Effector memory CD4-positive, alpha-beta T cell (primary cell): ENCODE results near the gene TTC32.
A peak's percentile ranks its signal among the peaks of the same experiment; 100 is the strongest.

Source experiments
- DNase-seq, 3 donors: peaks; one replicate each; pipeline ENCODE4 v3.0.0-alpha.2; 2020
- H3K27ac ChIP-seq: 2 replicates; pipeline ENCODE4 v1.7.0; 2013; ENCODE audit warnings: mild to moderate bottlenecking, low read length, moderate library complexity; ENCODE audit not compliant: insufficient read depth, poor library complexity, severe bottlenecking
- H3K27me3 ChIP-seq: replicated peaks from 2 replicates; pipeline ENCODE4 v1.7.0; 2013; ENCODE audit warnings: mild to moderate bottlenecking, low read length; ENCODE audit not compliant: insufficient read depth, control insufficient read depth, poor library complexity, severe bottlenecking
- H3K36me3 ChIP-seq: 2 replicates; pipeline ENCODE4 v1.7.0; 2013; ENCODE audit warnings: mild to moderate bottlenecking, low read length, moderate library complexity; ENCODE audit not compliant: control insufficient read depth, insufficient read depth
- H3K4me1 ChIP-seq: 2 replicates; pipeline ENCODE4 v1.7.0; 2013; ENCODE audit warnings: low read length, mild to moderate bottlenecking; ENCODE audit not compliant: control insufficient read depth, insufficient read depth, poor library complexity, severe bottlenecking
- H3K4me3 ChIP-seq: 2 replicates; pipeline ENCODE4 v1.7.0; 2013; ENCODE audit warnings: low read length, low read depth, mild to moderate bottlenecking; ENCODE audit not compliant: insufficient read depth, poor library complexity, severe bottlenecking
- H3K9me3 ChIP-seq: 2 replicates; pipeline ENCODE4 v1.7.0; 2013; ENCODE audit warnings: mild to moderate bottlenecking, low read length, moderate library complexity; ENCODE audit not compliant: control insufficient read depth
- total RNA-seq, 3 donors: gene quantifications; one replicate each; lab custom pipeline; 2026; lab: John Stamatoyannopoulos, UW

Gene TTC32
- 21.8 to 26.5 (median 22.8) reads per million in 3 donors for total RNA-seq

DNA sequence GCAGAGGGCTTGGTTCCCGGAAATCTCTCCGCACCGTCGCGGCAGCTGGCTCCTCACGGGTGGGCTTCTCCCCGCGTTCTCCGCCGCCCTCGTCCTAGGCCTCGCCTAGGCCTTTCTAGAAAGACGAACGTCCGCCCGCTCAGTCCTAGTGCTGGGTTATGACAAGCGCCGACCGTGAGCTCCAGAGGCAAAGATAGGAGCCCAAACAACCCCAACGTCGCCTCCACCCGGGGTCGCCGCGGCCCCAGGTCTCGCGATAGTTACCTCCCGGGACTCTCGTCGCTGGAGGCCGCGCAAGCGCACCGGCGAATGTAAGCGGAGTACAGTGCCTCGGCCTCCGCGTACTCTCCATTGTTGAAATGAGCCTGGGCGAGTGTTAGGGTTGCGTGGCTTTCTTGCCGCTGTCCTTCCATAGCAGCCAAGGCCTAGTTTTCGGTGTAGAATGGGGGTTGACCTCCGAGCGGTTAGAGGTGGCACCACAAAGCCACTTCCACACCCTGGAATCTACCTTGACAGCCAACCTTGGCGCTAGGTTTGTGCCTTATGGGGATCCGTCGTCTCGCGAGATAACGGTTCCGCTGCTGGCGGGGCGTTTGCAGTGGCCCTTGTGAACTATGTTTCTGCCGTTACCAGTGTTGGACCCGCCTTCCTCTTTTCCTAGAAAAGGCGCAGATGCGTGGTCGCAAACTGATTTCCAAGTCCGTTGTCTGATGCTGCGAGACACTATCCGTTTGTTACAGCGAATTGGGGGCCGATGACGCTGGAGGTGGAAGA lies at the start of gene TTC32:
Gene TTC32 (minus strand): TSS at position 542 of the 774 bp plus-strand sequence. CDS start 129 bp downstream, at position 413.
- peak within 1 kb of the TSS; percentile 87 for H3K4me3 ChIP-seq
- no peaks in the 10 kb centered on the region for H3K9me3 ChIP-seq

DNA sequence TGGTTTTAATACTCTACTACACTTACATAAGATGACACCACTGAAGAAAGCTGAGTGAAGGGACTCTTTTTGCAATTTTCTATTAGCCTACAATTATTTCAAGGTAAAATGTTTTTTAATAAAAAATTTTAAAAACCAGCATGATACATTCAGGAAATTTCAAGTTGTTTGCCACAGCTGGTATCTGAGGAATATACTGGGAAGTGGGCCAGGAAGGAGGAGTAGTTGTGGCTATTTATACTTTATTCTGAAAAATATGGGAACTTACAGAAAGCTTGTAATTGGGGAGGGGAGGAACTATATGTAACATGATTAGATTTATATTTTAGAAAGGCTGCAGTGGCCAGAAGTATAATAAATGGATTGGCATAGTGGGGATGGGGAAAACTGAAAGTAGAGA lies 47.3 kb upstream of the TTC32 start:
- no peak overlapping the region for H3K4me3 ChIP-seq
- H3K4me1 ChIP-seq: no peaks in the 10 kb centered on the region
- no peaks in the 10 kb centered on the region for H3K27me3 ChIP-seq
- H3K27ac ChIP-seq: no peak overlapping the region
- no peak for DNase-seq
- H3K36me3 ChIP-seq: no peaks in the 10 kb centered on the region
- no peaks in the 10 kb centered on the region for H3K9me3 ChIP-seq

More for the DNA sequence above, at the start of gene TTC32:
- peak; percentile 83 to 92 (median 91) for DNase-seq
- peak within 1 kb of the TSS; percentile 95 for H3K27ac ChIP-seq
- H3K27me3 ChIP-seq: no peaks in the 10 kb centered on the region
- peaks cover 10% of the 10 kb centered on the region for H3K4me1 ChIP-seq
- H3K36me3 ChIP-seq: no peaks in the 10 kb centered on the region

DNA sequence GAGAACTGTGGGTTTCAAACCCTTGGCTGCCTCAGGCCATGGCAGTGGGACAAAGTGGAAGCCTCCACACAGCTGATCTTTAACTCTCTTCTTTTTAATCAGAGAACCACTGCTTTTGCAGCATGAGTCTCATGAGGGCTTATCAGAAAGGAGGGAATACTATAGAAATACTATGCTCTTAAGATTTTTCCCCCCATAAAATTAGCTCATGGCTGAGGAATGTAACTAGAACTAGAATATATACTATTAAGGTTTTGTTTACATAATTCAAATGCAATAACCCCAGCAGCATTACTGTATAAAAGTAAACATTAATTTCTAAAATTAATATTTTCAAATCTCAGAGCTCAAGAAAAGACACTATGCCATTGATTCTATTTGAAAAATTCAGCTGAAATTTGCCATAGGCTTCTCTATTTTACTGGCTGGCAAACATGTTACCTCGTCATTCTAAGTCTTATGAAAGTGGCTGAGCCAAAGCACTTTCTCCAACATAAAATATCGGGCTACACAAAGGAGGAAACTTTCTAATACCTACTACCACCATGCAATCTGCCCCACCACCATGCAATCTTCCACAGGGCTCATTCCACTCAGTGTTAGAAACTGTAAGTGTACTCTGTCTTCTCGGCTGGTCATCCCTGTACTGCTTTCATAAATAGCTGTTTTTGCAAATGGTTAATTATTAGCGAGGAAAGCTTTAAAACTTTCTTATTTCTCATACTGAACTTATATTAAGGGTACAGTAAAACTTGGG lies 45.6 kb upstream of the TTC32 start:
- DNase-seq: no peak
- Histone ChIP-seq H3K36me3 (no peaks in the 10 kb centered on the region), H3K4me1 (no peaks in the 10 kb centered on the region), H3K27ac (no peak overlapping the region), H3K9me3 (no peaks in the 10 kb centered on the region), H3K27me3 (no peaks in the 10 kb centered on the region), H3K4me3 (no peak overlapping the region)

DNA sequence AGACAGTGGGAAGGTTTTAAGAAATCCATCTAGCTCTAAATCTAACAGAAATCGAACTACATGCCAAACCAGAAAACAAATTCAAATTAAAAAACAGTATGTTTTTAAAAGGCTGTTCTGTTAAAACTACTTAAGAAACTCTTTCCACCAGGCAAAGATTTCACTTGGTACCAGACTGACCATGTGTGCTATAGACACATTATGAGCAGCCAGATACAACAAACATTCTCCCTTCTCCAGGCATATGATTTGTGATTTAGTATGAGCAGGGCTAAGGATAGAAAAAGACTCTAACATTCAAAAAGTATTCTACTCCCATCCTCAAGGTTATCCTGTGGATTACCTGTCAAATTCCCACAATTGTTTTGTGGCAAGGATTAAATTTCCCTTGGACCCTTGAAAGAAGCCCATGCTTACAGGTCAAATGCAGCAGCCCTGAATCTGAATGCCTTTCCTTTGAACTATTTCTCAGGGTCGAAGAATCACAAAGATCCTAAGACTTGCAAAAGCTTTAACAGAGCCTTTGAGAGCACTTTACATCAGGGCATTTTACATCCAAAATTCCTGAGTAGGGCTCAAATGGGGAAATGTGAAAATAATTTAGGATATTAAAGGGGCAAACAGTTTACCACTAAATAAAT lies 42.5 kb upstream of the TTC32 start:
- no peak overlapping the region for H3K4me3 ChIP-seq
- no peaks in the 10 kb centered on the region for H3K27me3 ChIP-seq
- H3K27ac ChIP-seq: no peak overlapping the region
- H3K9me3 ChIP-seq: no peaks in the 10 kb centered on the region
- H3K4me1 ChIP-seq: no peaks in the 10 kb centered on the region
- no peak for DNase-seq
- no peaks in the 10 kb centered on the region for H3K36me3 ChIP-seq

DNA sequence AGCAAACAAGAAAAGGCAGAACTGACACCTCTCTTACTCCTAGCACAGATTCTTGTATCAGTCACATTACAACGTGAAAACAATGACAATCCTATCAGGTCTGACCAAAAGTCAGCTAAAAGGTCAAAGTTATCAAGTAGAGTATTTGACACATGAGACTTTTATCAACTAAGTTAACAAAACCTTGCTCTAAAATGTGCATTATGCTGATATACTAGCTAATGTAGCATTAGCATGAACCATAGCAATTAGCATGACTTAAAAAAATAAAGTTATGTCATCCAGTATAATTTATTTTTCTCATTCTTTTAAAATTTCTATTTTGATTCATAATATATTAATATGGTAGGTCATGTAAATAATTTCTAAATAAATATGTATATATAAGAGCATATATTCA lies 41.4 kb upstream of the TTC32 start:
- DNase-seq: no peak
- Histone ChIP-seq H3K4me3 (no peak overlapping the region), H3K9me3 (no peaks in the 10 kb centered on the region), H3K27ac (no peak overlapping the region), H3K36me3 (no peaks in the 10 kb centered on the region), H3K27me3 (no peaks in the 10 kb centered on the region), H3K4me1 (no peaks in the 10 kb centered on the region)

DNA sequence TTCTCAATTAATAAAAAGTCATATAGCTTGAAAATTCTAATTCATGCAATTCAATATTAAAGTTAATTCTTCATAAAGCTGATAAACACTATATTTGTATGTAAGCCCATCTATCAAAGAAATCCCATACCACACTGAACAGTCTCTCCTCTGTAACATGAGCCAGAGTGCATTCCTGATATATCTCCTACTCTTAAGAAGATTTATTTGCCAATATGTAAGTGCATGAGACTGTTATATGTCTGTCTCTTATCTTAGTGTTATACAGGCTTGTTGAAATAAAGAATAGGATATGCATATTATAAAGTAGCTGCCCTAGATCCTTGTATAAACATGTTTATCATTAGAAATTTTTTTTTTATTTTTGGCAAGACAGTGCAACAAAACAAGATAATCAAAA lies 40.4 kb upstream of the TTC32 start:
- no peaks in the 10 kb centered on the region for H3K4me1 ChIP-seq
- peaks cover 7% of the 10 kb centered on the region for H3K36me3 ChIP-seq
- no peak overlapping the region for H3K4me3 ChIP-seq
- no peak overlapping the region for H3K27ac ChIP-seq
- DNase-seq: no peak
- no peaks in the 10 kb centered on the region for H3K9me3 ChIP-seq
- no peaks in the 10 kb centered on the region for H3K27me3 ChIP-seq

DNA sequence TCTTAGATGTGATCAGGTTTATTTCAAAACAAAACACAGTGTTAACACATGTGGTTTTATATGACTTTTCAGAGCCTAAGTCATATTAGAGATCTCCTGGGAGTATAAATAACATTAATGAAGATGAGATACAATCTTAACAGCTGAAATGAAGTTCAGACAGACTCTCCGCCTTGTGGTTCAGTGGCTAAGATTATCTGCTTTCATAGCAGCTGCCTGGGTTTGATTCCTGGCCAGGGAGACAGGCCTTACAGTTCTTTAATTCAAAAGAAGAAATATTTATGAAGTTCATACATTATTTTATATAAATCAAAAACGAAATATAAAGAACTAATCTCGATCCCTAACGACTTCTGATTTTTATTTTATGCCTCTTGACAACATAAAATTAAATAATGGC lies 35.2 kb upstream of the TTC32 start:
- H3K9me3 ChIP-seq: no peaks in the 10 kb centered on the region
- H3K27ac ChIP-seq: no peak overlapping the region
- H3K36me3 ChIP-seq: peaks cover 17% of the 10 kb centered on the region
- no peak overlapping the region for H3K4me3 ChIP-seq
- DNase-seq: no peak
- H3K27me3 ChIP-seq: no peaks in the 10 kb centered on the region
- H3K4me1 ChIP-seq: no peaks in the 10 kb centered on the region

DNA sequence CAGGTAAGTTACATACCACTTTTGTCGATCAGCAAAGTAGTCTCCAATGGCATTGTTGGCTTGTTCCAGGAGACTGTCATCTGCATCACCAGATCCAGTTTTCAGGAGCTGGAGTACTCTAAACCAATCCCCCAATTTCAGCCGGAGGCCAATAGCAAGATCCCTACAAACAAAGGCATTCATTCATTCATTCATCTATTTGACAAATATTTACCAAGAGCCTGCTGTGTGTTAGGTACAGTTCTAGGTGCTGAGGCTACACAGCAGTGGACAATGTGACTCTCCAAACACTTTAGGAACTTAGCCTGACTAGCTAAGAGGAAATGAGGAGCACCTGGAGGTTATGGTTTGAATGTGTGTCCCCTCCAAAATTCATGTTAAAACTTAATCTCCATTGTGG lies 34.4 kb upstream of the TTC32 start:
- Histone ChIP-seq H3K27ac (no peak overlapping the region), H3K36me3 (peaks cover 17% of the 10 kb centered on the region), H3K4me3 (no peak overlapping the region), H3K4me1 (no peaks in the 10 kb centered on the region), H3K27me3 (no peaks in the 10 kb centered on the region), H3K9me3 (no peaks in the 10 kb centered on the region)
- no peak for DNase-seq

DNA sequence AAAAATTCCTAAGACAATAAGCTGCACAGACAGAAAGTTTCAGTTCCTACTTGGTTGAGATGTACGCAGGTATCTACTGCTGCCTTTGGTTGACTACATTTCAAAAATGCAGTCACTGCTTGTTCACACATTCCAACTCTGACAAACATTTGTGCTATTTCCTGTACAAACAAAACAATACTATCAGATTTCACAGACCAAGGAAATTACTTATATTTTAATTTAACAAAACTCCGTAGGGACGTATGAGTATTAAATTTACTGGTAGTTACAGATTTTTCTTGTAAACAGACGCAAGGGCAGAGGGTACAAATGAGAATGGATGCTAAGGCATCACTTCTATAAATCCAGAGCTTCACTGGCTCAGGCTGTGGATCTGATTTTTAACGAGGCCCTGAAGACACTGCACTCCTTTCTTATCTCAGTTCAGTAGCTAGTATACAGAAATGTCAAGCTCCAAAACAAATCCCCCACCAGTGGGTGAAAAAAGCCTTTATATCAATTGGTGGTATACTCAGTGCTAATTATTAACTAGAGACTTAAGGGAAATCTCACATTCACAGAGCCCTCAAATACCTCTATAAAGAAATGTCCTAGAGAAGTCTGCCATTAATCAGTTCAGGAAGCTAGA lies 31.7 kb upstream of the TTC32 start:
- Histone ChIP-seq H3K27me3 (no peaks in the 10 kb centered on the region), H3K36me3 (peaks cover 29% of the 10 kb centered on the region), H3K27ac (no peak overlapping the region), H3K4me3 (no peak overlapping the region), H3K4me1 (no peaks in the 10 kb centered on the region), H3K9me3 (no peaks in the 10 kb centered on the region)
- DNase-seq: no peak
